Astrocyte (in vitro differentiated cells and primary cell): ENCODE results near the gene TNRC6A. TPM values are rescaled to one million over a fixed set of nuclear protein-coding genes. Genes with fewer than 3 reads are reported as not detected.
"Not testable (repeated sequence)": the region's sequence is repeated elsewhere in the genome, so short reads cannot be mapped to it uniquely, and the experiment has no call there.

Experiments used
- DNase-seq: peaks from one replicate; pipeline ENCODE4 v3.0.0-alpha.2; 2010; ENCODE audit warnings: low read depth
- FAIRE-seq: peaks from 2 replicates; lab custom pipeline; 2011; peaks lifted over from hg19 to GRCh38; lab: Jason Lieb, UNC
- H2AFZ ChIP-seq: 2 replicates; pipeline ENCODE4 v1.6.0; 2012; ENCODE audit warnings: low read depth, low read length, inconsistent platforms
- H3K27ac ChIP-seq: 2 replicates; pipeline ENCODE4 v1.5.1; 2011; ENCODE audit warnings: low read depth, low read length, inconsistent platforms
- H3K27me3 ChIP-seq: 2 replicates; pipeline ENCODE4 v1.6.0; 2011; ENCODE audit warnings: low read length, inconsistent platforms; ENCODE audit not compliant: insufficient read depth
- H3K36me3 ChIP-seq: 2 replicates; pipeline ENCODE4 v1.5.1; 2011; ENCODE audit warnings: low read length, inconsistent platforms; ENCODE audit not compliant: insufficient read depth
- H3K4me1 ChIP-seq: 2 replicates; pipeline ENCODE4 v1.5.1; 2011; ENCODE audit warnings: low read length, inconsistent platforms; ENCODE audit not compliant: insufficient read depth
- H3K4me2 ChIP-seq: 2 replicates; pipeline ENCODE4 v1.6.0; 2012; ENCODE audit warnings: low read length, inconsistent platforms
- H3K4me3 ChIP-seq: 2 replicates; pipeline ENCODE4 v1.5.1; 2011; ENCODE audit warnings: low read depth, mild to moderate bottlenecking, low read length, inconsistent platforms; ENCODE audit not compliant: insufficient read depth
- H3K79me2 ChIP-seq: 2 replicates; pipeline ENCODE4 v1.6.0; 2012; ENCODE audit warnings: mild to moderate bottlenecking, low read length, inconsistent platforms; ENCODE audit not compliant: insufficient read depth
- H3K9ac ChIP-seq: 2 replicates; pipeline ENCODE4 v1.6.0; 2012; ENCODE audit warnings: mild to moderate bottlenecking, low read length, inconsistent platforms
- H3K9me3 ChIP-seq: 2 replicates; pipeline ENCODE4 v1.5.1; 2012; ENCODE audit warnings: low read depth, mild to moderate bottlenecking, low read length, inconsistent platforms; ENCODE audit not compliant: insufficient read depth
- H4K20me1 ChIP-seq: 2 replicates; pipeline ENCODE4 v1.6.0; 2012; ENCODE audit warnings: low read length, inconsistent platforms; ENCODE audit not compliant: insufficient read depth
- H3K27ac Mint-ChIP-seq: one replicate; pipeline ENCODE4 v1.8.0; 2021; ENCODE audit warnings: mild to moderate bottlenecking, mixed read lengths; ENCODE audit not compliant: unreplicated experiment
- H3K27me3 Mint-ChIP-seq: one replicate; pipeline ENCODE4 v1.8.0; 2021; ENCODE audit warnings: low read depth, mixed read lengths; ENCODE audit not compliant: unreplicated experiment
- H3K36me3 Mint-ChIP-seq: one replicate; pipeline ENCODE4 v1.8.0; 2021; ENCODE audit warnings: low read depth, mixed read lengths; ENCODE audit not compliant: unreplicated experiment
- H3K4me1 Mint-ChIP-seq: one replicate; pipeline ENCODE4 v1.8.0; 2021; ENCODE audit warnings: low read depth, mixed read lengths; ENCODE audit not compliant: unreplicated experiment
- H3K4me3 Mint-ChIP-seq: one replicate; pipeline ENCODE4 v1.8.0; 2021; ENCODE audit warnings: mild to moderate bottlenecking, moderate library complexity, mixed read lengths; ENCODE audit not compliant: unreplicated experiment
- H3K9me3 Mint-ChIP-seq: one replicate; pipeline ENCODE4 v1.8.0; 2021; ENCODE audit warnings: mild to moderate bottlenecking, mixed read lengths; ENCODE audit not compliant: unreplicated experiment
- EZH2 ChIP-seq: IDR thresholded peaks from 2 replicates; pipeline ENCODE4 v1.6.1; 2012; ENCODE audit warnings: mild to moderate bottlenecking, low read length, inconsistent platforms; ENCODE audit not compliant: insufficient read depth
- total RNA-seq: library from RNA; stranded (reverse); gene quantifications from 2 replicates; pipeline ENCODE4 v1.2.1, GENCODE V29; 2021
- TF ChIP-seq, protein P1 (sequence below): IDR thresholded peaks from 2 replicates; pipeline ENCODE4 v1.5.1; 2011; ENCODE audit warnings: low read depth, mild to moderate bottlenecking, inconsistent platforms, low read length, moderate library complexity; ENCODE audit not compliant: insufficient read depth

Gene TNRC6A
- total RNA-seq, 1 donor from 2014 or later: 51.1 TPM

DNA sequence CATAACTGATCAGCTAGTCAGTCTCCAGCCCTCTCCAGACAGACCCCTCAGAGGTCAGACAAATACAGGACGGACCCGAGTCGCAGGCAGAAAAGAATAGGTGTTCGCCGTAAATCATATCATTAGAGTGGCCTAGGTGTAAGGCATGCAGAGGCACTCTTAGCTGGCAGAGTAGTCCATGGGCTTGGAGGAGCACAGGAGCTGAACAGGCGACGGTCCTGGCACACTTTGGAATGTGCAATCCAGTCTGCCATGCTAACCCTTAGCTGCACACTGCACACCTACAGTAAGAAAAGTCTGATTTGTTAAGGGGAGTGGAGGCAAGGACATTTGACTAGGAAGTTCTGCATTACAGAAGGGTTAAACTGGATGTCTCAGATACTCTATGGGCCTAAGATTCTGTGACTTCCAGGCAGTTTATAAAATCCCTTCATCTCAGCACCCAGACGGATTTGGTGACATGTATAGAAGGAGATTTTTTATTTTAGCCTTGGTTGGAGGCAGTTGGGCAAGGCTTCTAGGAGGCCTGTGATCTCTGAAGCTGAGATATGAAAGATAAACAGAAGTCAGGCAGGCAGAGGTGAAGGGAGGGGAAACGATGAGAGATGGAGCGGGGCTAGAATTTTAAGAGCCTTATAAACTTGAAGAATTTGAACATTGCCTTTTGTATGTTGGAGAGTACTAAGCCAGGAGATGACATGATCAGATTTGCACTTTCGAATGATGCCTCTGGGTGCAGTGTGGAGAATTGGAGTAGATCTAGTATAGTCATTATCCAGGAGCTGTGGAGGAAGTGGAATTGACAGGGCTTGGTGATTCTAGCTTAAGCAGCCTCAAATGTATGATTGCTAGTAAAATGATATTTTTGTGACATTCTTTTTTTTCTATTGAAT, 81.7 kb downstream of the TNRC6A start:
- no peak for FAIRE-seq
- no peak for DNase-seq
- H4K20me1 ChIP-seq: peaks cover 37% of the 10 kb centered on the region
- H3K9me3 Mint-ChIP-seq: no peaks in the 10 kb centered on the region
- no peaks in the 10 kb centered on the region for H3K27me3 ChIP-seq
- H3K4me3 ChIP-seq: no peak overlapping the region
- H3K9ac ChIP-seq: no peak overlapping the region
- no peak overlapping the region for H2AFZ ChIP-seq
- H3K4me1 Mint-ChIP-seq: no peaks in the 10 kb centered on the region
- peaks cover 11% of the 10 kb centered on the region for H3K36me3 Mint-ChIP-seq
- no peak overlapping the region for H3K27ac ChIP-seq
- peaks cover 70% of the 10 kb centered on the region for H3K36me3 ChIP-seq
- H3K4me1 ChIP-seq: no peaks in the 10 kb centered on the region
- peaks cover 7% of the 10 kb centered on the region for H3K79me2 ChIP-seq
- no peak overlapping the region for H3K4me3 Mint-ChIP-seq
- TF ChIP-seq, protein P1, sequence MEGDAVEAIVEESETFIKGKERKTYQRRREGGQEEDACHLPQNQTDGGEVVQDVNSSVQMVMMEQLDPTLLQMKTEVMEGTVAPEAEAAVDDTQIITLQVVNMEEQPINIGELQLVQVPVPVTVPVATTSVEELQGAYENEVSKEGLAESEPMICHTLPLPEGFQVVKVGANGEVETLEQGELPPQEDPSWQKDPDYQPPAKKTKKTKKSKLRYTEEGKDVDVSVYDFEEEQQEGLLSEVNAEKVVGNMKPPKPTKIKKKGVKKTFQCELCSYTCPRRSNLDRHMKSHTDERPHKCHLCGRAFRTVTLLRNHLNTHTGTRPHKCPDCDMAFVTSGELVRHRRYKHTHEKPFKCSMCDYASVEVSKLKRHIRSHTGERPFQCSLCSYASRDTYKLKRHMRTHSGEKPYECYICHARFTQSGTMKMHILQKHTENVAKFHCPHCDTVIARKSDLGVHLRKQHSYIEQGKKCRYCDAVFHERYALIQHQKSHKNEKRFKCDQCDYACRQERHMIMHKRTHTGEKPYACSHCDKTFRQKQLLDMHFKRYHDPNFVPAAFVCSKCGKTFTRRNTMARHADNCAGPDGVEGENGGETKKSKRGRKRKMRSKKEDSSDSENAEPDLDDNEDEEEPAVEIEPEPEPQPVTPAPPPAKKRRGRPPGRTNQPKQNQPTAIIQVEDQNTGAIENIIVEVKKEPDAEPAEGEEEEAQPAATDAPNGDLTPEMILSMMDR: no peak
- no peak for TF ChIP-seq EZH2
- no peak overlapping the region for H3K4me2 ChIP-seq
- no peaks in the 10 kb centered on the region for H3K27me3 Mint-ChIP-seq
- no peaks in the 10 kb centered on the region for H3K9me3 ChIP-seq
- no peak overlapping the region for H3K27ac Mint-ChIP-seq

DNA sequence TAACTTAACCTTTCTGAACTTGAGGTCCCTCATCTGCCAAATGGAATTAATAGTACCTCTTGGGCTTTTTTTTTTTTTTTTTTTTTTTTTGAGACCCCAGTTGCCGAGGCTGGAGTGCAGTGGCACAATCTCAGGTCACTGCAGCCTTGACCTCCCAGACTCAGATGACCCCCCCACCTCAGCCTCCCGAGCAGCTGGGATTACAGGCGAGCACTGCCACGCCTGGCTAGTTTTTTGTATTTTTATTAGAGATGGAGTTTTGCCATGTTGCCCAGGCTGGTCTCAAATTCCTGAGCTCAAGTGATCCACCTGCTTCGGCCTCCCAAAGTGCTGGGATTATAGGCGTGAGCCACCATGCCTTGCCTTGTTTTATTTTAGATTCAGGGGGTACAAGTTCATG, 83.4 kb downstream of the TNRC6A start:
- not testable (repeated sequence) for H3K27ac ChIP-seq, H3K27ac Mint-ChIP-seq, H3K27me3 Mint-ChIP-seq, H3K9ac ChIP-seq, H3K4me1 Mint-ChIP-seq, H2AFZ ChIP-seq, H3K27me3 ChIP-seq, H3K36me3 Mint-ChIP-seq, H3K4me3 ChIP-seq, H3K79me2 ChIP-seq, H3K9me3 Mint-ChIP-seq, FAIRE-seq, DNase-seq, H3K4me2 ChIP-seq, H3K4me1 ChIP-seq, H3K4me3 Mint-ChIP-seq, H3K9me3 ChIP-seq
- H4K20me1 ChIP-seq: peaks cover 36% of the 10 kb centered on the region
- peaks cover 67% of the 10 kb centered on the region for H3K36me3 ChIP-seq

DNA sequence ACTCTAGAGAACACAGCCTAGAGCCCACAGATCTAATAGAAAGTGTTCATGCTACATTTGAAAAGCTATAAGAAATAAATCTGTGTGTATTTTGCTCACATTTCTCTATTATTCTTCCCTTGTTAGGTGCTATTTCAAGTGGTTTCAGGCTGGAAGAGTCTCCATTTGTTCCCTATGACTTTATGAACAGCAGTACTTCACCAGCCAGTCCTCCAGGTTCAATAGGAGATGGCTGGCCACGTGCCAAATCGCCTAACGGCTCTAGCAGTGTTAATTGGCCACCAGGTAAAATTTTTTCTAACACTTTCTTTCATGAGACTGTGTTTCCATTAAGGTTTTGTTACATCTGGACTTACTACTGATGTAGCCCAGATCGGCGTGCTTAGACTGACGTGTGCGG, 85.6 kb downstream of the TNRC6A start:
- H3K4me2 ChIP-seq: no peak overlapping the region
- TF ChIP-seq, protein P1: no peak
- H3K27me3 ChIP-seq: no peaks in the 10 kb centered on the region
- H3K4me3 ChIP-seq: no peak overlapping the region
- H3K4me1 ChIP-seq: no peaks in the 10 kb centered on the region
- H3K79me2 ChIP-seq: peaks cover 7% of the 10 kb centered on the region
- FAIRE-seq: no peak
- no peak overlapping the region for H3K27ac Mint-ChIP-seq
- peaks cover 49% of the 10 kb centered on the region for H4K20me1 ChIP-seq
- DNase-seq: no peak
- no peaks in the 10 kb centered on the region for H3K9me3 ChIP-seq
- no peaks in the 10 kb centered on the region for H3K9me3 Mint-ChIP-seq
- H3K27ac ChIP-seq: no peak overlapping the region
- peaks cover 72% of the 10 kb centered on the region for H3K36me3 ChIP-seq
- H3K9ac ChIP-seq: no peak overlapping the region
- no peak overlapping the region for H2AFZ ChIP-seq
- H3K27me3 Mint-ChIP-seq: no peaks in the 10 kb centered on the region
- no peaks in the 10 kb centered on the region for H3K4me1 Mint-ChIP-seq
- H3K4me3 Mint-ChIP-seq: no peak overlapping the region
- H3K36me3 Mint-ChIP-seq: peaks cover 13% of the 10 kb centered on the region
